ENCODE measurements around the gene CASP9.
"Not testable (repeated sequence)": the region's sequence is repeated elsewhere in the genome, so short reads cannot be mapped to it uniquely, and the experiment has no call there.

- not testable (repeated sequence) for TF ChIP-seq CTCF (IDR thresholded peaks at IDR 0.05); ZFX (IDR thresholded peaks at IDR 0.05; ENCODE audit: borderline replicate concordance)
Measured at GRCh38 chr1:15463926-15464322, 60.1 kb downstream of the CASP9 start.
